Fibroblast of skin of left quadriceps (primary cell): ENCODE results near the gene SPSB4.
"Not testable (repeated sequence)": the region's sequence is repeated elsewhere in the genome, so short reads cannot be mapped to it uniquely, and the experiment has no call there.

ENCODE experiments used
- DNase-seq, 2 experiments: peaks; one replicate each; pipeline ENCODE4 v3.0.0-alpha.2; 2013; ENCODE audit warnings: low read depth in 2 of 2

SPSB4 gene

DNA sequence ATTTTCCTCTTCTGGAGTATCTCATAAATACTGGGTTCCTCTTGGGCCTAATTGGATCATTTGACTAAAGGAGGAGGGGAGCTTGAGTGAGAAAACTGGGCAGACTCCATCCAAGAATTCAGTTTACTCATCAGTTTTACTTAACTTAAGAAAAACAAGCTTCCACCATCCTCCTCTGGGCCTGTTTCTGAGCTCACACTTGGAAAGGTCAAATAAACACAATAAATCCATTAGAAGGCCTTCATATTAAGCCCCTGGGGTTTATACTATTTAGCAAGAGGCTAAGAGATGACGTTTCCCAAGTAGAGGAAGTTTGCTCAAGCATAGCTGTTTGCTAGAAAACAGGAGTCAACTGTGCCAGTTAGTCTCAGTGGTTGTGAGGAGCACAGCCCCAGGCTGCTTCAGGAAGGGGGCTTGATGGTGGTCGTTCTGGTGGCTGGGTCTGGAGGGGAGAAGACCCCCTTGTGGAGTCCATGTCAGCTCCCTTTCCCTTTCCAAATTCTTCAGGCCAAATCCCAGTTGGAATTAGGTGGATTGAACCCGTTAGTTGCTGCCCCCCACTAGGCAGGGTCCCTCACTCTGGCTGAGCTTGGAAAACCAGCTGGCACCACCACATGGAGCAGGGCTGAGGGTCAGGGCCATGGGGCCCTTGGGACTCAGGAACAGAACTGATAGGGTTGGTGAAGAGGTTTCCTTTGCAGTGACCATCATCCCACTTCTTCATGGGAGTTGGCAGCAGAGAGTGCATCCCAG lies 64.8 kb downstream of the SPSB4 start:
- no peak for DNase-seq

GRCh38 chr3:141116721-141117120 lies 65.6 kb downstream of the SPSB4 start:
- DNase-seq: no peak

- not testable (repeated sequence) for DNase-seq
Measured at GRCh38 chr3:141117982-141118381, 66.8 kb downstream of the SPSB4 start.

- DNase-seq: no peak
Measured at GRCh38 chr3:141122455-141123030, 71.4 kb downstream of the SPSB4 start.

GRCh38 chr3:141123677-141124410 lies 72.7 kb downstream of the SPSB4 start:
- no peak for DNase-seq

GRCh38 chr3:141124715-141125114 lies 73.6 kb downstream of the SPSB4 start:
- DNase-seq: no peak

- no peak for DNase-seq
Measured at GRCh38 chr3:141125351-141125750, 74.2 kb downstream of the SPSB4 start.

DNA sequence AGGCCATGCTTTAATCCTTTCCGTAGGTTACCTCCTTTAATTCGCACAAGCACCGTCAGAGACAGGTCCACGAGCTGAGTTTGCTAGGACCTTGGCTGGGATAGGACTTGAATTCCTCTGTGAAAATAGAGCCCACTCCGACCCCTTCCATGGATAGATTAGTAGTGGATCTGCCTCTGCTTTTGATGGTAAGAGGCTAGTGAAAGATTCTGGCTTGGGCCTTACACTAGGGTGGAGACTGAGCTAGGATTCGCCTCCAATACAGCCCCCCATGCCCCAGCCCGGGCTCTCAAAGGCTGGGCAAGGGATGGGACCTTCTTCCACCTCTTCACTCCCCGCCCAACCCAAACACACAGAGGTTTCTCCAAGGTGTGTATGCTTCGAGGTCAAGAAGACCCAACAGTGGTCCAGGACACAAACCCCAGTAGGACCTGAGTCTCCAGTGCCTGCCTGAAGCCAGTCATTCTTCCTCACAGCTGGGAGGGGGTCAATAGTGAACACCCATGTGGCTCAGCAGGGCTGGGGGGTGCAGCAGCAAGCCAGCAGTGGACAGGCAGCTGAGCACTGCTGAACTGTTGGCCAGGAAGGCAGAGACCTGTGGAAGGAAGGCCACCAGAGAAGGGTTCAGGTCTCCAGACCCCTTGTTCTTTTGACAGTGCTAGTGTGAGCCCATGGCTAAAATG lies 75.7 kb downstream of the SPSB4 start:
- DNase-seq: no peak

GRCh38 chr3:141127344-141128125 lies 76.4 kb downstream of the SPSB4 start:
- no peak for DNase-seq

DNA sequence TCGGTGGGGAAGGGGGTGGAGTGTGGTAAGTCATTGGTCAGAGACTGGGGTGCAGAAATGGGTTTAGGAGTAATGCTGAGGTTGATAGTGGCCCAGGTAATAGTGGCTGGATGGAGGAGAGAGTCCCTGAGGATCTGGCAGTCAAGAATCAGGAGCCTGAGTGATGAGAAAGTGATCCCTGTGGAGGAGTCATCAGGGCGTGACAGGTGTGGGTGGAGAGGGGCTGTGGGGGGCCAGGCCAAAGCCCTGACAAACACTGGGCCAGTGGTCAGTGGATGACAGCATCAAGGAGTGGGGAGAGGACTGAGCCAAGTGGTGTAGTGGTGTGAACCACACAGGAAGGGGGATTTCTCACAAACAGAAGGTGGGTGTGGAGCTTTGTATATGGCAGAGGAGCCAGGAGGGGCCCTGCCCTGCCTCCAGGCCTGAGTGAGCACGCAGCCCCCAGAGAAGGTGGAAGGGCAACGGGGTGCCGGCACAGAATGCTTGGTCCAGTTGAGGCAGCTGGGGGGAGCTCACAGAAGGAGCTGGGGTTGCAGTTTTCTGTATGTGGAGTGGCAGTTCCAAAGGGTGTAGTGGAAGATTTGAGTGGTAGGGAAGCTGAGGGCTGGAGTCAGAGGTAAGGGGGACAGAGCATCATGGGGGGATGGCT lies 77.1 kb downstream of the SPSB4 start:
- no peak for DNase-seq

- no peak for DNase-seq
Measured at GRCh38 chr3:141129049-141129448, 77.9 kb downstream of the SPSB4 start.

DNA sequence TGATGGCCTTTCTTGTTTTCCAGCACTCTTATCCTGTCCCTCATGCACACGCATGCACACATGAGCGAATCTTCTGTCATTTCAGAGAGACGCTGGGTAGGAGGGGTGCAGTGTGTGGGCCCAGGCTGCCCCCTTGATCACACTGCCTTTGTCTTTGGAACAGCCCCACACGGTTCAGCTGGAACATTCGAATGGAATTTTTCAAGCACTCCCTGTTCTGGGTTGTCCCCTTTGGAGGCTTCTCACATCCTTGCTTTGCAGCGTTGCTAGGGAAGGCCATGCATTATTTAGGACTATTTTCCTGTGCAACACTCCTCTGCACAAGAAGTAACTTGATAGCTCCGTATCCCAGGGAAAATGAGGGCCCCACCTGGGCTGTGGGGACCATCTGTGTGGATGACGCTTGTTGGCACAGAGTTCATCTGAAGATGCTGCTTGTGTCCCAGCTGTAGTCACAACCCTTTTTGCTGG lies 78.4 kb downstream of the SPSB4 start:
- no peak for DNase-seq

DNA sequence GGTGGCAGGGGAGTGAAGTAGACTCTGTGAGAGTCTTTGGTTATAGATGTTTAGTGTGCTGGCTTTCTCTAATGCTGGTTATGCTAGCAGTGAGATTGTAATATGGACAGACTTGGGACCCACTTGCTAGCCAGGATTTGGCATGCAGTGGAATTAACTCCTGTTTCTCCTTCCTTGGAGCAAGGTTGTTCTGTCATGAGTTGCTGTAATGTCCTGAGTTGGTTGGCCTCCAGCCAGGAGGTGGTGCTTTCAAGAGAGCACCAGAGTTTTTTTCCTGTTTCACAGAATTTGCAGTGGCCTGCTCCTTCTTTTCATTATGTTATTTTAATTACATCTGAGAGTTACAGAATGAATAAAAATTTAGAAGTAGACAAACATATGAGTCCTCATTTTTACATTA lies 92.4 kb downstream of the SPSB4 start:
- no peak for DNase-seq

GRCh38 chr3:141146979-141147470 lies 95.9 kb downstream of the SPSB4 start:
- DNase-seq: no peak

GRCh38 chr3:141147657-141148056 lies 96.5 kb downstream of the SPSB4 start:
- DNase-seq: no peak

GRCh38 chr3:141148169-141148568 lies 97.0 kb downstream of the SPSB4 start:
- no peak for DNase-seq

DNA sequence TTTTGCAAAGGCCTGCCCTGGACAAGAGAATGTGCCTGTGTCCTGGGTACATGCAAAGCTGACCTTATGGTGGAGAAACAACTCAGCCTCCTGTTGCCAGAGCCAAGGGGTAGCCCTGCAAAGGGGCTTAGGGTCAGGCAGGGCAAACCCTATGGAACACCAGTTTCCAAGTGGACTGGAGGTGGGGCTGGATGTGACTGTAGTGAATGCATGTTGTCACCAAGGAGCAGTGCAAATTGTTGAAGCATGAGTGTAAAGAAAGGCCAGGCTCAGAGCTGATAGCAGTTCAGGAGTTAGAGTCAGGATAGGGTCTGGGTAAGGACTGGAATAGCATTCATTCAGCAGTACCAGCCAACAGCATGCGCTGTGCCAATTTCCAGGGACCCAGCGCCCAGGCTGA lies 97.6 kb downstream of the SPSB4 start:
- DNase-seq: no peak

- DNase-seq: no peak
Measured at GRCh38 chr3:141150081-141150830, 99.1 kb downstream of the SPSB4 start.

DNA sequence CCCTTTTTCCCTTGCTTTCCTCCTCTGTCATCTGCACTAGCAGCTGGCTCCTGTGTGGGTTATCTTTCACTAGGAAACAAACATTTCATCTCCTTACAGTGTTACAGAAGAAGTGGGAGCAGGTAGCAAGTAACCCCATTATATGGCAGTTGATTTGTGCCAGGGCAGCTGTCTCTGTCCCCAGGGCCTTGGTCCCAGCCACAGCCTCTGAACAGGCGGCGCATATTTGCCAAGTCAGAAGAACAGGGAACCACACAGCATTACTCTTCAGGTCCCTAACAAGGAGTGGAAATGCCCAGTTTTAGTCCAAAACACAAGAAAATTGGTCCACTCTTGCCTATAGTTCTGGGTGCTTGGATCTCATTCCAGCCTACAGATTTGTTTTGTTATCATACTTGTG lies 99.8 kb downstream of the SPSB4 start:
- DNase-seq: no peak

GRCh38 chr3:141151439-141151838 lies 100.3 kb downstream of the SPSB4 start:
- no peak for DNase-seq
